GM12891 (cell line): ENCODE measurements around the gene ACTG2.

Source experiments
- PAX5 ChIP-seq: IDR thresholded peaks from 2 replicates; pipeline ENCODE4 v1.6.1; 2011; ENCODE audit warnings: low read length, moderate library complexity, mild to moderate bottlenecking; ENCODE audit not compliant: insufficient read depth, severe bottlenecking
- POLR2A ChIP-seq: IDR thresholded peaks from 2 replicates; pipeline ENCODE4 v1.6.1; 2011; ENCODE audit warnings: low read depth, low read length, control low read depth
- POLR2AphosphoS5 ChIP-seq: IDR thresholded peaks from 2 replicates; pipeline ENCODE4 v1.6.1; 2011; ENCODE audit warnings: low read depth, low read length, control low read depth
- TAF1 ChIP-seq: IDR thresholded peaks from 2 replicates; pipeline ENCODE4 v1.6.1; 2011; ENCODE audit warnings: low read depth, low read length, control low read depth

- TF ChIP-seq POLR2A (no peak), POLR2AphosphoS5 (no peak), TAF1 (no peak), PAX5 (no peak)
Observed at GRCh38 chr2:73928963-73929347, 36.1 kb downstream of the ACTG2 start.
